H9 (cell line): Measurements from ENCODE around the gene MYO18B. TPM values are rescaled to one million over a fixed set of nuclear protein-coding genes. Genes with fewer than 3 reads are reported as not detected.

Source experiments
- DNase-seq: peaks from one replicate; pipeline ENCODE4 v3.0.0-alpha.2; 2017
- H2AFZ ChIP-seq: one replicate; pipeline ENCODE4 v1.6.1; 2013; ENCODE audit warnings: mild to moderate bottlenecking, low read length, control low read depth, moderate library complexity
- H2AK5ac ChIP-seq: 2 replicates; pipeline ENCODE4 v1.6.1; 2013; ENCODE audit warnings: low read length, control low read depth, mixed read lengths; ENCODE audit not compliant: insufficient read length
- H2BK120ac ChIP-seq: one replicate; pipeline ENCODE4 v1.6.1; 2013; ENCODE audit warnings: low read depth, mild to moderate bottlenecking, low read length, control low read depth, inconsistent platforms; ENCODE audit not compliant: poor library complexity, severe bottlenecking
- H2BK12ac ChIP-seq: 2 replicates; pipeline ENCODE4 v1.6.1; 2013; ENCODE audit warnings: low read length, control low read depth, mixed read lengths, low read depth; ENCODE audit not compliant: insufficient read length
- H2BK15ac ChIP-seq: 2 replicates; pipeline ENCODE4 v1.6.1; 2013; ENCODE audit warnings: low read depth, low read length, control low read depth
- H2BK20ac ChIP-seq: one replicate; pipeline ENCODE4 v1.6.1; 2013; ENCODE audit warnings: low read depth, mild to moderate bottlenecking, low read length, control low read depth, inconsistent platforms; ENCODE audit not compliant: poor library complexity, severe bottlenecking
- H2BK5ac ChIP-seq: 2 replicates; pipeline ENCODE4 v1.6.1; 2013; ENCODE audit warnings: low read length, control low read depth, mixed read lengths; ENCODE audit not compliant: insufficient read length
- H3K14ac ChIP-seq: 2 replicates; pipeline ENCODE4 v1.6.1; 2013; ENCODE audit warnings: low read length, control low read depth; ENCODE audit not compliant: insufficient read depth
- H3K18ac ChIP-seq: 2 replicates; pipeline ENCODE4 v1.6.1; 2013; ENCODE audit warnings: low read depth, mild to moderate bottlenecking, mixed read lengths, low read length, control low read depth; ENCODE audit not compliant: insufficient read length
- H3K23ac ChIP-seq: 2 replicates; pipeline ENCODE4 v1.6.1; 2013; ENCODE audit warnings: low read length, control low read depth, mixed read lengths, low read depth; ENCODE audit not compliant: insufficient read length
- H3K23me2 ChIP-seq: 2 replicates; pipeline ENCODE4 v1.6.1; 2013; ENCODE audit warnings: low read depth, mild to moderate bottlenecking, mixed read lengths, low read length, control low read depth; ENCODE audit not compliant: insufficient read length, poor library complexity, severe bottlenecking
- H3K27ac ChIP-seq: 2 replicates; pipeline ENCODE4 v1.5.1; 2013; ENCODE audit warnings: low read length, control low read depth, mixed read lengths, low read depth; ENCODE audit not compliant: insufficient read length
- H3K27me3 ChIP-seq: 2 replicates; pipeline ENCODE4 v1.6.1; 2013; ENCODE audit warnings: low read length, control low read depth, inconsistent platforms; ENCODE audit not compliant: insufficient read depth
- H3K4ac ChIP-seq: 2 replicates; pipeline ENCODE4 v1.6.1; 2013; ENCODE audit warnings: low read depth, mild to moderate bottlenecking, control low read depth, inconsistent platforms, low read length, moderate library complexity
- H3K4me1 ChIP-seq: 2 replicates; pipeline ENCODE4 v1.6.1; 2013; ENCODE audit warnings: low read length, control low read depth, inconsistent platforms; ENCODE audit not compliant: insufficient read depth
- H3K4me2 ChIP-seq: 2 replicates; pipeline ENCODE4 v1.6.1; 2013; ENCODE audit warnings: low read length, control low read depth, mixed read lengths; ENCODE audit not compliant: insufficient read length, insufficient read depth
- H3K56ac ChIP-seq: 2 replicates; pipeline ENCODE4 v1.6.1; 2013; ENCODE audit warnings: low read depth, mild to moderate bottlenecking, mixed read lengths, low read length, control low read depth; ENCODE audit not compliant: insufficient read length
- H3K79me1 ChIP-seq: 2 replicates; pipeline ENCODE4 v1.6.1; 2013; ENCODE audit warnings: low read depth, mild to moderate bottlenecking, moderate library complexity, low read length, control low read depth, inconsistent platforms; ENCODE audit not compliant: insufficient read depth, poor library complexity, severe bottlenecking
- H3K79me2 ChIP-seq: 2 replicates; pipeline ENCODE4 v1.6.1; 2013; ENCODE audit warnings: low read length, control low read depth, inconsistent platforms; ENCODE audit not compliant: insufficient read depth
- H3K9ac ChIP-seq: 2 replicates; pipeline ENCODE4 v1.6.1; 2013; ENCODE audit warnings: low read length, control low read depth, mixed read lengths; ENCODE audit not compliant: insufficient read length; ENCODE audit errors: extremely low read depth
- H3K9me3 ChIP-seq: one replicate; pipeline ENCODE4 v1.6.1; 2013; ENCODE audit warnings: low read depth, low read length, inconsistent platforms; ENCODE audit not compliant: control insufficient read depth
- H3T11ph ChIP-seq: one replicate; pipeline ENCODE4 v1.6.1; 2013; ENCODE audit warnings: mild to moderate bottlenecking, low read length, control low read depth, inconsistent platforms
- H4K20me1 ChIP-seq: one replicate; pipeline ENCODE4 v1.6.1; 2013; ENCODE audit not compliant: control insufficient read depth, insufficient read length, insufficient read depth
- H4K5ac ChIP-seq: 2 replicates; pipeline ENCODE4 v1.6.1; 2013; ENCODE audit warnings: low read depth, mild to moderate bottlenecking, mixed read lengths, low read length, control low read depth; ENCODE audit not compliant: insufficient read length
- H4K8ac ChIP-seq: replicated peaks from 2 replicates; pipeline ENCODE4 v1.6.1; 2013; ENCODE audit warnings: low read length, control low read depth, mixed read lengths, low read depth; ENCODE audit not compliant: insufficient read length
- H4K91ac ChIP-seq: 2 replicates; pipeline ENCODE4 v1.6.1; 2013; ENCODE audit warnings: low read depth, mild to moderate bottlenecking, moderate library complexity, mixed read lengths, low read length, control low read depth; ENCODE audit not compliant: insufficient read length
- H3K27ac Mint-ChIP-seq, 3 experiments: 2 replicates in 2 of 3; 3 replicates in 1 of 3; pipeline ENCODE4 v1.8.0; 2020 to 2021; ENCODE audit warnings: mixed read lengths in 3 of 3, mild to moderate bottlenecking in 1 of 3, moderate library complexity in 1 of 3
- H3K27me3 Mint-ChIP-seq: 2 replicates; pipeline ENCODE4 v1.8.0; 2021; ENCODE audit warnings: low read depth, mild to moderate bottlenecking, moderate library complexity, mixed read lengths
- H3K36me3 Mint-ChIP-seq, 3 experiments: 2 replicates in 2 of 3; 3 replicates in 1 of 3; pipeline ENCODE4 v1.8.0; 2020 to 2021; ENCODE audit warnings: low read depth in 3 of 3, mixed read lengths in 3 of 3; ENCODE audit not compliant: insufficient read depth in 1 of 3
- H3K4me1 Mint-ChIP-seq, 2 experiments: 2 replicates each; pipeline ENCODE4 v1.8.0; 2020; ENCODE audit warnings: mixed read lengths in 2 of 2
- H3K4me3 Mint-ChIP-seq, 2 experiments: 2 replicates in 1 of 2; 3 replicates in 1 of 2; pipeline ENCODE4 v1.8.0; 2020 to 2021; ENCODE audit warnings: mild to moderate bottlenecking in 2 of 2, mixed read lengths in 2 of 2, moderate library complexity in 1 of 2
- H3K9me3 Mint-ChIP-seq, 2 experiments: 2 replicates in 1 of 2; 3 replicates in 1 of 2; pipeline ENCODE4 v1.8.0; 2020; ENCODE audit warnings: mild to moderate bottlenecking in 2 of 2, mixed read lengths in 2 of 2, moderate library complexity in 1 of 2
- CTCF ChIP-seq: fragments of 200-600 bp; sonication (generic); conservative IDR thresholded peaks from 3 replicates; pipeline ENCODE4 v1.8.0; 2021; ENCODE audit warnings: antibody characterized with exemption, mild to moderate bottlenecking
- WGBS: extraction: QIAGEN DNeasy Blood & Tissue Kit; methylation state at CpG from one replicate; pipeline ENCODE4 v1.1.7; 2013; ENCODE audit warnings: missing lambda C conversion rate, low lambda C conversion rate, mixed read lengths; ENCODE audit not compliant: insufficient read length; ENCODE audit errors: extremely low coverage; 5-methylcytosine and 5-hydroxymethylcytosine counted together
- total RNA-seq: library from RNA; stranded (reverse); gene quantifications from 2 replicates; pipeline ENCODE4 v1.2.1, GENCODE V29; 2021

The MYO18B gene
- total RNA-seq, 1 experiment from 2014 or later = 0.46 TPM

DNA sequence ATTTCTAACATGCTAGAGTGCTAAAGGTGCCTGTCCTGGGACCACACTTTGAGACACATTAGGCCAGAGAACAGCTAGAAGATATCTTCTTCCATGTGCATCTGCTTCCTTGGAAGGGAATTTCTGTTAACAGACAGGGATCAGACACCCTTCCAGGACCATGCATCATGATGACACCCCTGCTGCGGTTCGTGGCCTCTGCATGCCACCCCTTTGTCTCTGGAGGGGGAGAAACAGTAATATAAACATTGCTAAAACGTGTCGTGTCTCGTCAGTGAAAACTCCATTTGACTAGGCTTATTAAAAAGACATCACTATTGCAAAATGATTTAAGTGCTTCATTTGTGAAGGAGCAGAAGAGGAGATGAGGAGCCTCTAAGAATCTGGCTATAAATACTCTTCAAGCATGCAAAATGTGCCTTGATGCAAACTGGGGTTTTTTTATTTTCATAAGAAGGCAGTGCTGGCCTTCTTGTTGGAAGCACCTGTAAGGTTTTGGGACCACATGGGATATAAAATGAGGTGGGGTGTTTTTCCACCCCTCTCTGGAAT, 141.6 kb downstream of the MYO18B start:
- TF ChIP-seq CTCF = no peak
- Histone ChIP-seq H3K4me2 (no peak overlapping the region), H3K27ac (no peak overlapping the region), H2BK5ac (no peak overlapping the region), H2AFZ (no peak overlapping the region), H2BK20ac (no peak overlapping the region), H3K79me1 (no peaks in the 10 kb centered on the region), H3T11ph (no peak overlapping the region), H4K5ac (no peak overlapping the region), H3K56ac (no peak overlapping the region), H3K18ac (no peak overlapping the region), H3K9ac (no peak overlapping the region), H3K79me2 (no peaks in the 10 kb centered on the region), H2BK120ac (no peak overlapping the region), H4K8ac (no peak overlapping the region), H3K27me3 (no peaks in the 10 kb centered on the region), H4K20me1 (no peaks in the 10 kb centered on the region), H3K23ac (no peak overlapping the region), H4K91ac (no peak overlapping the region), H3K14ac (no peak overlapping the region), H2AK5ac (no peak overlapping the region), H3K23me2 (no peaks in the 10 kb centered on the region), H3K9me3 (no peaks in the 10 kb centered on the region), H3K4ac (no peak overlapping the region), H2BK12ac (no peak overlapping the region), H2BK15ac (no peak overlapping the region), H3K4me1 (no peaks in the 10 kb centered on the region)
- Mint-ChIP-seq H3K27ac (no peak overlapping the region), H3K36me3 (no peaks in the 10 kb centered on the region), H3K4me1 (peaks cover 1 to 2% of the 10 kb centered on the region in 2 experiments), H3K9me3 (no peaks in the 10 kb centered on the region), H3K4me3 (no peak overlapping the region), H3K27me3 (peaks cover 16% of the 10 kb centered on the region)
- no peak for DNase-seq
- WGBS = no CpG with 5 or more reads among the region's 5 CpGs
